Esophagus muscularis mucosa (tissue), 4 donors: Measurements from ENCODE around the gene BOK. TPM values are rescaled to one million over a fixed set of nuclear protein-coding genes. Genes with fewer than 3 reads are reported as not detected.

ENCODE experiments used
- DNase-seq: peaks from one replicate; pipeline ENCODE4 v3.0.0-alpha.2; 2017; ENCODE audit errors: extremely low spot score
- H3K27ac ChIP-seq, 4 donors: fragments of 200-600 bp; sonication (generic); replicated peaks in 1 of 4; 1 replicate in 3 of 4; 2 replicates in 1 of 4; pipeline ENCODE4 v1.5.1; 2016 to 2019; ENCODE audit warnings: mild to moderate bottlenecking in 1 of 4
- H3K27me3 ChIP-seq, 4 donors: fragments of 200-600 bp; sonication (generic); one replicate each; pipeline versions ENCODE4 v1.5.1 to v1.6.0; 2016 to 2019
- H3K36me3 ChIP-seq, 4 donors: fragments of 200-600 bp; sonication (generic); one replicate each; pipeline ENCODE4 v1.5.1; 2016 to 2019
- H3K4me1 ChIP-seq, 4 donors: fragments of 200-600 bp; sonication (generic); one replicate each; pipeline ENCODE4 v1.5.1; 2016 to 2019
- H3K4me3 ChIP-seq, 4 donors: fragments of 200-600 bp; sonication (generic); 1 replicate in 2 of 4; 2 replicates in 2 of 4; pipeline ENCODE4 v1.5.1; 2016 to 2019; ENCODE audit warnings: mild to moderate bottlenecking in 4 of 4, moderate library complexity in 1 of 4
- H3K9me3 ChIP-seq, 4 donors: fragments of 200-600 bp; sonication (generic); 1 replicate in 3 of 4; 2 replicates in 1 of 4; pipeline ENCODE4 v1.5.1; 2016 to 2019
- EP300 ChIP-seq: sonication (generic); formaldehyde crosslinking; IDR thresholded peaks from one replicate; pipeline ENCODE4 v1.6.1; 2017; ENCODE audit warnings: antibody characterized with exemption
- POLR2A ChIP-seq: fragments of 450-650 bp; IDR thresholded peaks from one replicate; pipeline ENCODE4 v1.6.1; 2017; ENCODE audit warnings: antibody characterized with exemption, moderate library complexity, mild to moderate bottlenecking, low read depth
- POLR2AphosphoS5 ChIP-seq, 2 donors: sonication (generic); formaldehyde crosslinking; IDR thresholded peaks; one replicate each; pipeline ENCODE4 v1.6.1; 2017; ENCODE audit warnings: antibody characterized with exemption in 2 of 2
- WGBS: methylation state at CpG from one replicate; pipeline ENCODE4 v1.1.5; 2018; 5-methylcytosine and 5-hydroxymethylcytosine counted together
- intact Hi-C: fragments of 100-400 bp; cut with DNase I; formaldehyde crosslinking; loops from one replicate; pipeline ENCODE4 v1.15.1; 2023
- total RNA-seq, 4 donors: library from RNA; depleted of rRNA; stranded (reverse); fragments of >200 nt; gene quantifications; one replicate each; pipeline versions ENCODE4 v1.1.0 to v1.2.1, GENCODE V29; 2016
- TF ChIP-seq, protein P1 (sequence below), 3 experiments: fragments of 200-600 bp in 2 of 3; fragments of 450-650 bp in 1 of 3; sonication (generic) in 2 of 3; IDR thresholded peaks; one replicate each; pipeline ENCODE4 v1.5.1; 2017 to 2019; ENCODE audit warnings: antibody characterized with exemption in 3 of 3, mild to moderate bottlenecking in 2 of 3, moderate library complexity in 1 of 3

Gene BOK, protein sequence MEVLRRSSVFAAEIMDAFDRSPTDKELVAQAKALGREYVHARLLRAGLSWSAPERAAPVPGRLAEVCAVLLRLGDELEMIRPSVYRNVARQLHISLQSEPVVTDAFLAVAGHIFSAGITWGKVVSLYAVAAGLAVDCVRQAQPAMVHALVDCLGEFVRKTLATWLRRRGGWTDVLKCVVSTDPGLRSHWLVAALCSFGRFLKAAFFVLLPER
- total RNA-seq: 100 to 1,000 TPM in 1 of 4 donors, 10 to 100 TPM in 3; 55.8 to 118 (median 73.7) TPM

DNA sequence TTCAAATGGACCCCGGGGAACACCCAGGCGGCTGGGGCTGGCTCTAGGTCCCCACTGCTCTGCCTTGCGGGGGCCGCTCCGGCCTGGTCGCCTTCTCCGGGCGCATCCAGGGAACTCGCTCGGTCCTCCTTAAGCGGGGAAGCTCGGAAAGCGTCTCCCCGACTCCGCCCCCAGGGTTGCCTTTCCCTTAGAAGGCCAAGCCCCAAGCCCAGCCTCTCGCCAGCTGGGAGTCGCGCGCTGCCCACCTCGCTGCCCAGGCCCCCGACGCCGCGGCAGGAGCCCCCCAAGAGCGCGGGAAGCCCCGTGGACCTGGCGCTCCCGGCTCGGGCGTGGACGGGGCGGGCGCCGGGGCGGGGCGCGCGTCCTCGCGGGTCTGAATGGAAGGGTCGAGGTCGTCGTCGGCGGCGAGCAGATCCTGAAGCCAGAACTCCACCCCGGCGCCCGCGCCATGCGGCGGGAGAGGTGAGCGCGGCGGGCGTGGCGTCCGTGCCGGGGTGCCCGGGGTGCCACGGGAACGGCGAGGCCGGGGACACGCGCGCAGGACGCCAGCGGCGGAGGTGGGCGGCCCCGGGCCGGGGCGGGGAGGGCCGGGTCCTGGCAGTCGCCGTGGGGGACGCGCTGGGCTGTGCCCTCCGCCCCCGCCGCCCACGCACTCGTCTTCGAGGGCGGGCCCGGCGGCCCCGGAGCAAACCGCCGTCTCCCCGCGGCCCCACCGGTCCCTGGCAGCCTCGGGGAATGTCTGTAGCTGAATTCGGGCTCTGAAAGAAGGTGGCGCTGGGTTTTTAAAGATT is at the start of gene BOK:
Gene BOK (plus strand): TSS at position 214 of the 791 bp plus-strand sequence. CDS start 739 bp downstream, outside the sequence.
- H3K27ac ChIP-seq: peak within 1 kb of the TSS; percentile 75 to 90 (median 84)

GRCh38 chr2:241509155-241509784 is 49.3 kb upstream of the BOK start:
- H3K27me3 ChIP-seq: no peaks in the 10 kb centered on the region
- peak overlapping the region; percentile 88 to 95 (median 92) for H3K27ac ChIP-seq
- H3K9me3 ChIP-seq: no peaks in the 10 kb centered on the region
- no peak for DNase-seq
- intact Hi-C loops: loop anchor here (5.0 kb wide), 1 partner anchor 103 kb away; no protein-coding TSS in a partner anchor
- 27% methylated on average over 21 of the region's 24 CpGs for WGBS
- H3K4me1 ChIP-seq: peaks cover 31 to 48% (median 43%) of the 10 kb centered on the region in 4 donors
- peaks cover 0 to 11% (median 4%) of the 10 kb centered on the region in 4 donors for H3K36me3 ChIP-seq
- TF ChIP-seq POLR2A: no peak
- TF ChIP-seq EP300: no peak
- TF ChIP-seq, protein P1, sequence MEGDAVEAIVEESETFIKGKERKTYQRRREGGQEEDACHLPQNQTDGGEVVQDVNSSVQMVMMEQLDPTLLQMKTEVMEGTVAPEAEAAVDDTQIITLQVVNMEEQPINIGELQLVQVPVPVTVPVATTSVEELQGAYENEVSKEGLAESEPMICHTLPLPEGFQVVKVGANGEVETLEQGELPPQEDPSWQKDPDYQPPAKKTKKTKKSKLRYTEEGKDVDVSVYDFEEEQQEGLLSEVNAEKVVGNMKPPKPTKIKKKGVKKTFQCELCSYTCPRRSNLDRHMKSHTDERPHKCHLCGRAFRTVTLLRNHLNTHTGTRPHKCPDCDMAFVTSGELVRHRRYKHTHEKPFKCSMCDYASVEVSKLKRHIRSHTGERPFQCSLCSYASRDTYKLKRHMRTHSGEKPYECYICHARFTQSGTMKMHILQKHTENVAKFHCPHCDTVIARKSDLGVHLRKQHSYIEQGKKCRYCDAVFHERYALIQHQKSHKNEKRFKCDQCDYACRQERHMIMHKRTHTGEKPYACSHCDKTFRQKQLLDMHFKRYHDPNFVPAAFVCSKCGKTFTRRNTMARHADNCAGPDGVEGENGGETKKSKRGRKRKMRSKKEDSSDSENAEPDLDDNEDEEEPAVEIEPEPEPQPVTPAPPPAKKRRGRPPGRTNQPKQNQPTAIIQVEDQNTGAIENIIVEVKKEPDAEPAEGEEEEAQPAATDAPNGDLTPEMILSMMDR (IDR thresholded peaks at IDR 0.05): no peak
- no peak for TF ChIP-seq POLR2AphosphoS5 (IDR thresholded peaks at IDR 0.05)
- peak overlapping the region; percentile 82 to 100 (median 98) for H3K4me3 ChIP-seq

More for the DNA sequence above, at the start of gene BOK:
- intact Hi-C loops: no loop called here
- peaks cover 0 to 14% (median 10%) of the 10 kb centered on the region in 4 donors for H3K36me3 ChIP-seq
- TF ChIP-seq, protein P1 (IDR thresholded peaks at IDR 0.05): no peak
- TF ChIP-seq POLR2AphosphoS5 (IDR thresholded peaks at IDR 0.05): peak; percentile 66 to 75
- H3K9me3 ChIP-seq: peaks cover 0 to 21% (median 2%) of the 10 kb centered on the region in 4 donors
- 3% methylated on average over 13 of the region's 98 CpGs for WGBS
- peaks cover 34 to 56% (median 53%) of the 10 kb centered on the region in 4 donors for H3K4me1 ChIP-seq
- DNase-seq: no peak
- peaks cover 0 to 17% (median 0%) of the 10 kb centered on the region in 4 donors for H3K27me3 ChIP-seq
- H3K4me3 ChIP-seq: peak within 1 kb of the TSS; percentile 66 to 87 (median 79)

DNA sequence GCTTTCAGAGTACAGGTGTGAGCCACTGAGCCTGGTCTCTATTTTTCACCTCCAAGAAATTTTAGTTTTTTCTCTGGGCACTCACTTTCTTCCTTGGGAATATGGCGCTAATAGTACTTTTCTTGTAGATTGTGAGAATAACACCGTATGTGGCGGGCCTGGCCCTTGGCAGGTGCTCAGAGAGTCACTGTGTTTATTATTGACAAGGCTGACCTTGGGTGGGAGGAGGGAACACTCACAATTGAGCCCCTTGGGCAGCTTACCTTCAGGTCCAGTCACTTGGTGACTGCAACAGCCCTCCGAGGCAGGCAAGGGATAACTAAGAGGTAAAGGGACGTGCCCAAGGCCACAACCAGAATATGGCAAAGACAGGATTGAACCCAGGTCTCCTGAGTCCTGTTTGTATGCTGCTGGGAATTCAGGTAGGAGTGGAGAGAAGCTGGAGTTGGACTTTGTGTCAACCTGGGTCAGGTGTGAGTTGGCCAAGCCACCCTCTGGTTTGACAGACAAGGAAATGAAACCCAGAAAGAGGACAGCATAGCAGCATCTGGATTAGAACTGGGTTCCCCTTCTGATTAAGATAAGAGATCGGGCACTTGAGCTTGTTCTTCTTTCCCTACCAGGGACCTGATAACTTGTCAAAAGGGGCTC is 47.3 kb upstream of the BOK start:
- Histone ChIP-seq H3K27me3 (no peaks in the 10 kb centered on the region), H3K4me1 (peaks cover 17 to 34% (median 28%) of the 10 kb centered on the region in 4 donors), H3K27ac (no peak overlapping the region), H3K36me3 (peaks cover 0 to 11% (median 2%) of the 10 kb centered on the region in 4 donors), H3K9me3 (no peaks in the 10 kb centered on the region), H3K4me3 (no peak overlapping the region)
- intact Hi-C loops: no loop called here
- no peak for TF ChIP-seq POLR2AphosphoS5 (IDR thresholded peaks at IDR 0.05)
- TF ChIP-seq POLR2A: no peak
- TF ChIP-seq, protein P1 (IDR thresholded peaks at IDR 0.05): no peak
- no peak for TF ChIP-seq EP300
- WGBS: 95% methylated on average over 6 of the region's 6 CpGs
- no peak for DNase-seq

DNA sequence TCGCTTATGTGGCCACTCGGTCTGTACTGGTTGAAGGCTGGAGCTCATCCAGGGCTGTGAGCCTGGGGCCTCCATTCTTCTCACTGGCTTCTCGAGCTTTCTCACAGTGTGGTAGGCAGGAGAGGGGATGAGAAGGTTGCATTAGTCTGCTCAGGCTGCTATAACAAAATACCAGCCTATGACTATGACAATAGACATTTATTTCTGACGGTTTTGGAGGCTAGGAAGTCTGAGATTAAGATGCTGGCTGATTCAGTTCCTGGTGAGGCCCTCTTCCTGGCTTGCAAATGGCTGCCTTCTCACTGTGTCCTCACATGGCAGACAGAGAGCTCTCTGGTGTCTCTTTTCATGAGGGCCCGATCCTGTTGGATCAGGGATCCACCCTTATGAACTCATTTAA is 44.0 kb upstream of the BOK start:
- TF ChIP-seq, protein P1 (IDR thresholded peaks at IDR 0.05): no peak
- TF ChIP-seq POLR2AphosphoS5 (IDR thresholded peaks at IDR 0.05): no peak
- no peak for TF ChIP-seq EP300
- TF ChIP-seq POLR2A: no peak
- H3K36me3 ChIP-seq: peaks cover 0 to 11% (median 2%) of the 10 kb centered on the region in 4 donors
- H3K27ac ChIP-seq: no peak overlapping the region
- intact Hi-C loops: no loop called here
- peaks cover 1 to 7% (median 5%) of the 10 kb centered on the region in 4 donors for H3K4me1 ChIP-seq
- peaks cover 0 to 5% (median 0%) of the 10 kb centered on the region in 4 donors for H3K27me3 ChIP-seq
- WGBS: 77% methylated on average over 4 of the region's 5 CpGs
- H3K9me3 ChIP-seq: no peaks in the 10 kb centered on the region
- DNase-seq: no peak
- H3K4me3 ChIP-seq: no peak overlapping the region
